HepG2 (cell line): ENCODE measurements around the gene PPDPF. TPM values are rescaled to one million over a fixed set of nuclear protein-coding genes. Genes with fewer than 3 reads are reported as not detected.

Experiments used
- CEBPG ChIP-seq: IDR thresholded peaks from 2 replicates; pipeline ENCODE4 v1.6.1; 2016
- ELF3 ChIP-seq: IDR thresholded peaks from 2 replicates; pipeline ENCODE4 v1.6.1; 2016; ENCODE audit warnings: missing genetic modification reagents, missing compliant biosample characterization
- HIC2 ChIP-seq: sonication (generic); formaldehyde crosslinking; IDR thresholded peaks from 2 replicates; pipeline ENCODE4 v1.9.0; 2022; ENCODE audit warnings: low read depth, missing genetic modification reagents
- HNRNPL ChIP-seq: fragments of 200-400 bp; formaldehyde crosslinking; IDR thresholded peaks from 2 replicates; pipeline ENCODE4 v1.6.1; 2017; ENCODE audit warnings: mild to moderate bottlenecking, low read depth, low read length
- PITX1 ChIP-seq: sonication (generic); formaldehyde crosslinking; IDR thresholded peaks from 2 replicates; pipeline ENCODE4 v1.5.1; 2020; ENCODE audit warnings: mild to moderate bottlenecking, missing genetic modification reagents
- PRMT3 ChIP-seq: sonication (generic); formaldehyde crosslinking; IDR thresholded peaks from 2 replicates; pipeline ENCODE4 v1.8.1; 2022; ENCODE audit warnings: low read depth, mild to moderate bottlenecking, moderate library complexity, missing genetic modification reagents, borderline replicate concordance
- ZBTB7A ChIP-seq: sonication (generic); formaldehyde crosslinking; IDR thresholded peaks from 2 replicates; pipeline ENCODE4 v1.8.0; 2022; ENCODE audit warnings: mild to moderate bottlenecking, missing genetic modification reagents
- ZNF280B ChIP-seq: sonication (generic); formaldehyde crosslinking; IDR thresholded peaks from 2 replicates; pipeline ENCODE4 v1.5.0; 2020; ENCODE audit warnings: missing genetic modification reagents, mild to moderate bottlenecking, borderline replicate concordance
- ZNF484 ChIP-seq: sonication (generic); formaldehyde crosslinking; IDR thresholded peaks from 2 replicates; pipeline ENCODE4 v1.5.1; 2020; ENCODE audit warnings: mild to moderate bottlenecking, low read depth, missing genetic modification reagents, borderline replicate concordance
- ZNF775 ChIP-seq: sonication (generic); formaldehyde crosslinking; IDR thresholded peaks from 2 replicates; pipeline ENCODE4 v1.4.0; 2020; ENCODE audit warnings: missing genetic modification reagents, mild to moderate bottlenecking, moderate library complexity, borderline replicate concordance
- ZNF841 ChIP-seq: sonication (generic); formaldehyde crosslinking; IDR thresholded peaks from 2 replicates; pipeline ENCODE4 v1.8.1; 2023; ENCODE audit warnings: missing genetic modification reagents, borderline replicate concordance
- polyA plus RNA-seq, 8 experiments: library from polyadenylated mRNA; depleted of rRNA in 3 of 8; stranded (reverse) in 7 of 8; unstranded in 1 of 8; fragments of >200 nt; fragmentation: Illumina TruSeq in 4 of 8; extraction: Trizol in 4 of 8; gene quantifications; 2 replicates each; pipeline versions ENCODE4 v1.2.1 to v1.2.3, GENCODE V29; 2011 to 2016; ENCODE audit warnings: low read depth in 4 of 8, missing spikeins in 1 of 8, mixed read lengths in 1 of 8; ENCODE audit not compliant: insufficient read depth in 1 of 8
- total RNA-seq, 5 experiments: library from RNA; depleted of rRNA; stranded (reverse); fragments of >200 nt; fragmentation: Illumina TruSeq; extraction: Trizol; gene quantifications; 2 replicates each; pipeline ENCODE4 v1.2.3, GENCODE V29; 2016; ENCODE audit warnings: low read depth in 1 of 5

PPDPF gene
- total and polyA plus RNA-seq, 2 of the 13 experiments (the other 11 are each of a cell fraction or from before 2014, with no cell fraction given): 1.8 to 7.0 TPM

GRCh38 chr20:63551068-63551467 lies 30.5 kb downstream of the PPDPF start (continued):
- TF ChIP-seq HIC2 (CRISPR knock-in tag) (peak; percentile 69; the same call in 1 of the 2 replicates), PRMT3 (CRISPR knock-in tag) (no peak), HNRNPL (0 out of 2 replicates have a peak, but pooled peaks have one; percentile 45), ZNF775 (CRISPR knock-in tag) (no peak), PITX1 (CRISPR knock-in tag) (no peak), ZBTB7A (CRISPR knock-in tag) (peak; percentile 55; the same call in 1 of the 2 replicates), ZNF841 (CRISPR knock-in tag) (no peak), ZNF280B (CRISPR knock-in tag) (0 out of 2 replicates have a peak, but pooled peaks have one; percentile 17), ELF3 (CRISPR knock-in tag) (no peak), ZNF484 (CRISPR knock-in tag) (no peak), CEBPG (CRISPR knock-in tag) (0 out of 2 replicates have a peak, but pooled peaks have one; percentile 16)
